Neural progenitor cell (in vitro differentiated cells): ENCODE results near the gene LLCFC1. TPM values are rescaled to one million over a fixed set of nuclear protein-coding genes. Genes with fewer than 3 reads are reported as not detected.
A peak's percentile ranks its signal among the peaks of the same experiment; 100 is the strongest.

Experiments
- DNase-seq: peaks from one replicate; pipeline ENCODE4 v3.0.0-alpha.2; 2016; ENCODE audit warnings: low spot score
- H2AFZ ChIP-seq: fragments of 200-600 bp; sonication (generic); replicated peaks from 2 replicates; pipeline ENCODE4 v1.6.1; 2016; ENCODE audit warnings: antibody characterized with exemption
- H3F3A ChIP-seq: fragments of 200-600 bp; sonication (generic); 2 replicates; pipeline ENCODE4 v1.6.1; 2016; ENCODE audit warnings: antibody characterized with exemption, low read depth
- H3K27ac ChIP-seq: fragments of 200-600 bp; sonication (generic); 2 replicates; pipeline ENCODE4 v1.5.1; 2016; ENCODE audit warnings: mild to moderate bottlenecking
- H3K27me3 ChIP-seq: fragments of 200-600 bp; sonication (generic); 2 replicates; pipeline ENCODE4 v1.6.1; 2016; ENCODE audit warnings: mild to moderate bottlenecking, moderate library complexity
- H3K36me3 ChIP-seq: fragments of 200-600 bp; sonication (generic); 2 replicates; pipeline ENCODE4 v1.5.1; 2016
- H3K4me1 ChIP-seq: fragments of 200-600 bp; sonication (generic); 2 replicates; pipeline ENCODE4 v1.6.1; 2016; ENCODE audit warnings: mixed run types
- H3K4me2 ChIP-seq: fragments of 200-600 bp; sonication (generic); 2 replicates; pipeline ENCODE4 v1.6.1; 2016
- H3K4me3 ChIP-seq: fragments of 200-600 bp; sonication (generic); 2 replicates; pipeline ENCODE4 v1.5.1; 2016
- H3K79me2 ChIP-seq: fragments of 200-600 bp; sonication (generic); 2 replicates; pipeline ENCODE4 v1.6.1; 2016; ENCODE audit warnings: low read depth
- H3K9ac ChIP-seq: fragments of 200-600 bp; sonication (generic); 2 replicates; pipeline ENCODE4 v1.6.1; 2016
- H3K9me3 ChIP-seq: fragments of 200-600 bp; sonication (generic); 2 replicates; pipeline ENCODE4 v1.5.1; 2016; ENCODE audit warnings: low read depth
- H4K20me1 ChIP-seq: fragments of 200-600 bp; sonication (generic); 2 replicates; pipeline ENCODE4 v1.6.1; 2016; ENCODE audit warnings: low read depth
- H3K27ac Mint-ChIP-seq: 3 replicates; pipeline ENCODE4 v1.8.0; 2021; ENCODE audit warnings: mixed read lengths
- H3K27me3 Mint-ChIP-seq: 2 replicates; pipeline ENCODE4 v1.8.0; 2022; ENCODE audit warnings: low read depth, mild to moderate bottlenecking, inconsistent platforms, moderate library complexity, mixed read lengths; ENCODE audit not compliant: insufficient read depth
- H3K36me3 Mint-ChIP-seq: 3 replicates; pipeline ENCODE4 v1.8.0; 2021; ENCODE audit warnings: mixed read lengths
- H3K4me1 Mint-ChIP-seq: 3 replicates; pipeline ENCODE4 v1.8.0; 2021; ENCODE audit warnings: mixed read lengths
- H3K4me3 Mint-ChIP-seq: 3 replicates; pipeline ENCODE4 v1.8.0; 2021; ENCODE audit warnings: mild to moderate bottlenecking, moderate library complexity, mixed read lengths
- H3K9me3 Mint-ChIP-seq: 3 replicates; pipeline ENCODE4 v1.8.0; 2020; ENCODE audit warnings: mixed read lengths
- EZH2 ChIP-seq: fragments of 200-600 bp; sonication (generic); IDR thresholded peaks from 2 replicates; pipeline ENCODE4 v1.6.1; 2017; ENCODE audit warnings: antibody characterized with exemption, mild to moderate bottlenecking, moderate library complexity
- EZH2phosphoT487 ChIP-seq: fragments of 200-600 bp; sonication (generic); IDR thresholded peaks from 2 replicates; pipeline ENCODE4 v1.6.1; 2017; ENCODE audit warnings: antibody characterized with exemption
- total RNA-seq: library from RNA; depleted of rRNA; stranded (reverse); fragments of >200 nt; gene quantifications from 2 replicates; pipeline ENCODE4 v1.2.3, GENCODE V29; 2015; ENCODE audit warnings: low replicate concordance
- TF ChIP-seq, protein P1 (sequence below): fragments of 200-600 bp; sonication (generic); IDR thresholded peaks from 2 replicates; pipeline ENCODE4 v1.5.1; 2017; ENCODE audit warnings: antibody characterized with exemption, mild to moderate bottlenecking

The LLCFC1 gene
- total RNA-seq, result not detected in 2 replicates

DNA sequence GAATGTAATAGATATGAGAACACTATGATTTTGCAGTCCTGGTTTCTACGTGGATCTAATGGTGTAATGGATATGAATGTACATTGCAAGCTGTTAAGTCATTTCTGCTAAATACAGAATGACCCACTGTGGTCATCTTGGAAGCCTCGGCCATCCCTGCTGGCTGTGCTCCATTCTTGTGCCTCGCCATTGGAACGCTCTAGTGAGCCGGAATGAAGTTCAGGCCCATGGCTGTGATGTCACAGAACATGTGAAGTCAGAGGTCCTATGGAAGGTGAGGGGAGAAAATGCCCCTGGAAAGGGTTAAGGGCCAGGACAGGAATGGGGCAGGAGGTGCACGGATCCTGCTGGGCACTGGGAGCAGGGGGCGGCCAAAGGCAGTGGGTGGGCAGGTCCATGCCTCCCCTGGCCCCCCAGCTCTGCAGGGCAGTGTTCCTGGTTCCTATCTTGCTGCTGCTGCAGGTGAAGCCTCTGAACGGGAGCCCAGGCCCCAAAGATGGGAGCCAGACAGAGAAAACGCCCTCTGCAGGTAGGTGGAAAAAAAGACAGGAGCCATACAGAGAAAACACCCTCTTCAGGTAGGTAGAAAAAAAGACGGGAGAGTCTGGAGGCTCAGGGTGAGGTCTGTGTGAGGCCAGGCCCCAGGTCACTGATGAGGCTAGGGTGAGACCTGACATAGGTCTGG, at the start of gene LLCFC1:
Gene LLCFC1 (plus strand): TSS at position 259 of the 685 bp plus-strand sequence. CDS start 138 bp downstream, at position 397.
- no peak within 1 kb of the TSS for H3K27ac Mint-ChIP-seq
- DNase-seq, result peak; percentile 59

DNA sequence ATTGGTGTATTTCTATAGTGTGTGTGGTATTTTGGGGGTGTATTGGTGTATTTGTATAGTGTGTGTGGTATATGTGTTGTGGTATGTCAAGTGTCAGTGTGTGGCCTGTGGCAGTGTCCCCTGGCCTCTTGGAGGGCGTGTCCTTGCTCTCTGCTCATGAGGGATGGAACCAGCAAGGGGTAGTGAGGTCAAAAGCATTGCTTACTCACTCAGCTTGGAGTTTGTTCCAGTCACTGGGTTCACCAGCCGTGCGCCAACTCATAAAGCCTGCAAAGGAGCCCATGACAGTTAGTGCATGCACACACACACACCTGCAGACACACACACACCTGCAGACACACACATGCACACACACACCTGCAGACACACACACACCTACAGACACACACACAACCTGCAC, 49.5 kb upstream of the LLCFC1 start:
- no peak overlapping the region for H3K4me3 ChIP-seq
- no peaks in the 10 kb centered on the region for H3K36me3 ChIP-seq
- no peaks in the 10 kb centered on the region for H3F3A ChIP-seq
- no peak overlapping the region for H3K4me2 ChIP-seq
- no peak overlapping the region for H2AFZ ChIP-seq
- no peaks in the 10 kb centered on the region for H3K27me3 ChIP-seq
- no peak for DNase-seq
- peaks cover 15% of the 10 kb centered on the region for H3K4me1 Mint-ChIP-seq
- no peaks in the 10 kb centered on the region for H3K36me3 Mint-ChIP-seq
- H3K4me1 ChIP-seq, result no peaks in the 10 kb centered on the region
- no peak overlapping the region for H3K27ac ChIP-seq
- no peak overlapping the region for H3K4me3 Mint-ChIP-seq
- no peaks in the 10 kb centered on the region for H3K9me3 ChIP-seq
- H3K27me3 Mint-ChIP-seq, result peaks cover 16% of the 10 kb centered on the region
- no peaks in the 10 kb centered on the region for H4K20me1 ChIP-seq
- H3K27ac Mint-ChIP-seq, result no peak overlapping the region
- H3K79me2 ChIP-seq, result no peaks in the 10 kb centered on the region
- H3K9ac ChIP-seq, result no peak overlapping the region
- TF ChIP-seq EZH2, result no peak
- no peak for TF ChIP-seq EZH2phosphoT487
- TF ChIP-seq, protein P1, sequence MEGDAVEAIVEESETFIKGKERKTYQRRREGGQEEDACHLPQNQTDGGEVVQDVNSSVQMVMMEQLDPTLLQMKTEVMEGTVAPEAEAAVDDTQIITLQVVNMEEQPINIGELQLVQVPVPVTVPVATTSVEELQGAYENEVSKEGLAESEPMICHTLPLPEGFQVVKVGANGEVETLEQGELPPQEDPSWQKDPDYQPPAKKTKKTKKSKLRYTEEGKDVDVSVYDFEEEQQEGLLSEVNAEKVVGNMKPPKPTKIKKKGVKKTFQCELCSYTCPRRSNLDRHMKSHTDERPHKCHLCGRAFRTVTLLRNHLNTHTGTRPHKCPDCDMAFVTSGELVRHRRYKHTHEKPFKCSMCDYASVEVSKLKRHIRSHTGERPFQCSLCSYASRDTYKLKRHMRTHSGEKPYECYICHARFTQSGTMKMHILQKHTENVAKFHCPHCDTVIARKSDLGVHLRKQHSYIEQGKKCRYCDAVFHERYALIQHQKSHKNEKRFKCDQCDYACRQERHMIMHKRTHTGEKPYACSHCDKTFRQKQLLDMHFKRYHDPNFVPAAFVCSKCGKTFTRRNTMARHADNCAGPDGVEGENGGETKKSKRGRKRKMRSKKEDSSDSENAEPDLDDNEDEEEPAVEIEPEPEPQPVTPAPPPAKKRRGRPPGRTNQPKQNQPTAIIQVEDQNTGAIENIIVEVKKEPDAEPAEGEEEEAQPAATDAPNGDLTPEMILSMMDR, result no peak
- peaks cover 5% of the 10 kb centered on the region for H3K9me3 Mint-ChIP-seq

More for the DNA sequence above, at the start of gene LLCFC1:
- Histone ChIP-seq H3K9me3 (no peaks in the 10 kb centered on the region), H3K4me1 (no peaks in the 10 kb centered on the region), H4K20me1 (no peaks in the 10 kb centered on the region), H3F3A (no peaks in the 10 kb centered on the region), H3K9ac (no peak within 1 kb of the TSS), H3K79me2 (no peaks in the 10 kb centered on the region), H2AFZ (no peak within 1 kb of the TSS), H3K36me3 (no peaks in the 10 kb centered on the region), H3K4me3 (no peak within 1 kb of the TSS), H3K27ac (no peak within 1 kb of the TSS), H3K4me2 (no peak within 1 kb of the TSS), H3K27me3 (no peaks in the 10 kb centered on the region)
- Mint-ChIP-seq H3K9me3 (no peaks in the 10 kb centered on the region), H3K4me3 (no peak within 1 kb of the TSS), H3K36me3 (no peaks in the 10 kb centered on the region), H3K4me1 (peaks cover 3% of the 10 kb centered on the region), H3K27me3 (peaks cover 2% of the 10 kb centered on the region)
- no peak for TF ChIP-seq EZH2phosphoT487
- TF ChIP-seq EZH2, result no peak
- TF ChIP-seq, protein P1, result peak; percentile 61

DNA sequence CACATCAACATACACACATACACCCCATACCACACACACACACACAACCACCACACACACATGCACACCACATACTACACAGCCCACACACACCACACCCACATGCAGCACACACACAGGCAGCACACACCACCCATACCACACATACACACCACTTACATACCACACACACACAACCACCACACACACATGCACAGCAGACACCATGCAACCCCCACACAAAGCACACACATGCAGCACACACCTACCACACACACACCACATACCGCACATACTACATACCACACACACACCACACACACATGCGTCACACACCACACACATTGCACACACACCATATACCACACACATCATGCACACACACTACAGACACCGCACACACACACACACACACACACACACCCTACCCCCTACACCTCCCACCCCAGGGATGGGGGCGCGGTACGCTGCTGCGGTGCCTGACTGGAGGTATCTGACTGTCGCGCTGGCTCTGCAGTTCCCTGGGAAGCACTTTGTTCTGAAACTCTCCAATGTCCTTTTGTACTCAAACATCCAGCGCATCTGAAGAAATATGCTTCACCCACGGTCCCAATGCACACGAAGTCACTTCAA, 48.3 kb upstream of the LLCFC1 start:
- DNase-seq, result no peak
- Histone ChIP-seq H4K20me1 (no peaks in the 10 kb centered on the region), H3K9me3 (no peaks in the 10 kb centered on the region), H3K27me3 (no peaks in the 10 kb centered on the region), H3K36me3 (no peaks in the 10 kb centered on the region), H3F3A (no peaks in the 10 kb centered on the region), H3K79me2 (no peaks in the 10 kb centered on the region), H3K27ac (no peak overlapping the region), H3K9ac (no peak overlapping the region), H2AFZ (no peak overlapping the region), H3K4me2 (no peak overlapping the region), H3K4me1 (no peaks in the 10 kb centered on the region), H3K4me3 (no peak overlapping the region)
- H3K27ac Mint-ChIP-seq, result peak overlapping the region; percentile 62
- peak overlapping the region; percentile 27 for H3K4me3 Mint-ChIP-seq
- H3K27me3 Mint-ChIP-seq, result peaks cover 16% of the 10 kb centered on the region
- peaks cover 5% of the 10 kb centered on the region for H3K9me3 Mint-ChIP-seq
- H3K4me1 Mint-ChIP-seq, result peaks cover 15% of the 10 kb centered on the region
- TF ChIP-seq EZH2 (no peak), EZH2phosphoT487 (no peak)
- TF ChIP-seq, protein P1, result no peak
- no peaks in the 10 kb centered on the region for H3K36me3 Mint-ChIP-seq
